GM11168 (cell line): ENCODE results near the gene NTM.

Source experiments
- in situ Hi-C: fragments of 300-500 bp; cut with MboI; formaldehyde crosslinking; loops from one replicate; pipeline ENCODE4 v1.12.0; 2022; ENCODE audit warnings: low sequenced_read_pairs; ENCODE audit not compliant: unreplicated experiment

NTM gene

GRCh38 chr11:131827430-131827829 is 457.0 kb downstream of the NTM start:
- in situ Hi-C loops = no loop called here

DNA sequence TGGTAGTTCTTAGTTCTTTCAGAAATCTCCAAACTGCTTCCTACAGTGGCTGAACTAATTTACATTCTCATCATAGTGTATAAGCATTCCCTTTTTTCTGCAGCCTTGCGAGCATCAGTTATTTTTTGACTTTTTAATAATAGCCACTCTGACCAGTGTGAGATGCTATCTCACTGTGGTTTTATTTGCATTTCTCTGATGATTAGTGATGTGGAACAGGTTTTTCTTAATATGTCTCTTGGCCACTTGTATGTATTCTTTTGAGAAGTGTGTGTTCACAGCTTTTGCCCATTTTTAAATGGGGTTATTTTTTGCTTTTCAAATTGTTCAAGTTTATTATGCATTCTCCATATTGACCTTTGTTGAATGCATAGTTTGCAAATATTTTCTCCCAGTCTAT is 459.3 kb downstream of the NTM start:
- in situ Hi-C loops = no loop called here

DNA sequence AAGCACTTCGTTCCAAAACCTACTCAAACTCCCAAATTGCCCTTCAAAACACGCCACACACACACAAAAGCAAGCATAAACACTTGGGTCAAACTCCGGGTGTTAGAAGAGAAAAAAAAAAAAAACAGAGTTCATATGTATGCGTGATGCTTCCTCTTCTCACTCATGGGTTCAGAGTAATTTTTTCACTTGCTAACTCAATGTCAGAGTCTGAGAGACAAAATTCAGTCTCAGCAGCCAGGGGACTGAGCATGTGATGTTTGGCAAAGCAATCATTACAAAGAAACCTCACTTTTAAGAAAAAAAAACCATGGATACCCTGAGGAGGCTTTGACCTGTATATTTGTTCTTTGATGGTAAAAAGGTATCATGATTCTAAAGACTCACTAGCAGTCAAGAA is 461.7 kb downstream of the NTM start:
- in situ Hi-C loops = no loop called here

DNA sequence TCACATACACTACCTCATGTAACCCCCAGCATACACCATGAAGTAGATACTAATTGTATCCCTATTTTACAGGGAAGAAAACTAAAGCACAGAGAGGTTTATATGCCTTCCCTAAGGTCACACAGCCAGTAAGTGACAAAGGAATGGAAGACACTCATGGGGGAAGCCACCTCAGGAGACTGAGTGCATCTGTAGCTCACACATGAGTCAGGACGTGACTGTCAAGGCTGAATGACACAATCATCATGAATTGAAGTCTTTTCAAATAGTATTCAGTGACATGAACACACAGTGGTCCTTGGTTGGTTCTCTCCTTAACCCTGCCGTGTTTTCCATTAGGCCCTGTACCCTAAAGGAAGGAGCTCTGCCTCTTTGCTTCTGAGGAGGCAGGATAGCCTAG is 463.0 kb downstream of the NTM start:
- in situ Hi-C loops = no loop called here

DNA sequence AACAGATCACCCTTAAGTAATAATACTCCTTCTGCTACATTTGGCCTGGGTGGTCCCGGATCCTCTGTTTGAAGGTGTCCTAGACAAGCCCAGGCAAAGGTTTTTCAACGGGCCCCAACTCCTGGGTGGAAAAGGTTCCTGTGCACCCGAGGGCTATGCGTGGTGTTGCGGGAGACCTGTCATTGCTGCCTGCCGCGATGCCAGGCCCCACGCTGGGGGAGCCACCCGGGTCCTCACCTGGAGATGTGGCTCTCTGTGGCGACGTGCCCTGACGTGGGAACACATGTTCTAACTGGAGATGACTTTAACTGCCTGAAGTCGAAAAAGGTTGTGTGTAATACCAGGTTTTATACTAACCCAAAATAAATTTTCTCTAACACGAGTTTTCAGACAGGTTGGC is 467.1 kb downstream of the NTM start:
- in situ Hi-C loops = no loop called here

GRCh38 chr11:131838016-131838415 is 467.6 kb downstream of the NTM start:
- in situ Hi-C loops = no loop called here

DNA sequence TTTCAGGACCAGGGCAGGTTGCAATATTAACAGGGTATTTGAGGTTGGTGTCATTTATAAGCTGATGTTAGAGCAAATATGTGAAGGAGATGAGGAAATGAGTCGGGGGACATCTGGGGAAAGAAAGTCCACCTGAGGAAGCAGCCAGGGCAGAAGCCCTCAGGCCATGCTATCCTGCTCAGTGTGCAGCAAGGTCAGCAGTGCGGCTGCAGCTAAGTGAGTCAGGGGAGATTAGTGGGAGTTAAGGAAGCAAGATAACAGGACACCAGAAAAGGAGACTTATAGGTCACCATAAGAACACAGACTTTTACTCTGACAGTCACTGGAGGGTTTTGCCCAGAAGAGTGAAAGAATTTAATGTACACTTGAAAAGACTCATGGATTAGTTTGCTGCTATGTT is 468.9 kb downstream of the NTM start:
- in situ Hi-C loops = no loop called here

- in situ Hi-C loops = no loop called here
These were observed 470.1 kb downstream of the NTM start for GRCh38 chr11:131840545-131840944.

GRCh38 chr11:131841028-131841427 is 470.6 kb downstream of the NTM start:
- in situ Hi-C loops = no loop called here

DNA sequence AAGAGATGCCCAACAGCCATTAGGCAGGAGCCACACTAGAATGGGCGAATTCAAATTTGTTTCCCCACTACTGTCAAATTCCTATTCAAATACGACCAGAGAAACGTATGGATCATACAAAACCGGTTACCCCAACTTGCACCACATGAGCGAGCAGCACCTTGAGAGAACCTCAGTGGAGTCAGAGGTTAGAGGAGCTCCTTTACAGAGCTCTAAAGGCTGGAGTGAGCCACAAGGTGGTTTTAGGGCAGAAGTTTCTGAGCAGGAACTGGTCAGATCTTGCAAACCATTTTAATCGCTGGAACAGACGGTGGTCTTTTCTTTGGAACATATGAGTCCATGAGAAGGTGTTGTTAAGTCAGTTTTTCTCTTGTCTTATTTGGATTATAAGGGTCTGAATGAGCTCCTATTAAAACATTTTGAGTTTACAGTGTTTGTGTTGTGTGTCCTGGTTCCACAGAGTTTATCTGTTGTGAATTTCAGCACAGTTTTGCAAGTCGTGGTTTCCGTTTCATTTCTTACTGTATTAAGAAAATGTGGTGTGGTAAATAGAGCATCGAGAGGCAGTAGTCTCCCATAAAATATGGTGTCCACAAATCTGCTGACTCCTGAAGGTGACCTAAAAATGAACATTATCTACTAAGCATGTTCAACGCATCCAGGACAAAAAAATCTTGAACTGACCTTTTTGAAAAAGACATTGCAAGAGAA is 471.7 kb downstream of the NTM start:
- in situ Hi-C loops = no loop called here

GRCh38 chr11:131845255-131845654 is 474.8 kb downstream of the NTM start:
- in situ Hi-C loops = no loop called here

DNA sequence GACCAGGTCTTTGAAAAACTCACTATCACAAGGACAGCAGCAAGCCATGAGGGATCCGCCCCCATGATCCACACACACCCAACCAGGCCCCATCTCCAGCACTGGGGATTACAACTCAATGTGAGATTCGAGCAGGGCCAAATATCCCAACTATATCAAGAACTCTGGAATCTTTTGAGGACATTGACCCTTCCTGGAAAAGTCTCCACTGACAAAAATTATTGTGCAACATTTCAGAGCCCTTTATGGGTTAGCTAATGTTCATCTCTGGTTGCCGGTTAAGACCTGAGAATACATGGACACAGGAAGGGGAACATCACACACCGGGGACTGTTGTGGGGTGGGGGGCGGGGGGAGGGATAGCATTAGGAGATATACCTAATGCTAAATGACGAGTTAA is 479.1 kb downstream of the NTM start:
- in situ Hi-C loops = no loop called here

DNA sequence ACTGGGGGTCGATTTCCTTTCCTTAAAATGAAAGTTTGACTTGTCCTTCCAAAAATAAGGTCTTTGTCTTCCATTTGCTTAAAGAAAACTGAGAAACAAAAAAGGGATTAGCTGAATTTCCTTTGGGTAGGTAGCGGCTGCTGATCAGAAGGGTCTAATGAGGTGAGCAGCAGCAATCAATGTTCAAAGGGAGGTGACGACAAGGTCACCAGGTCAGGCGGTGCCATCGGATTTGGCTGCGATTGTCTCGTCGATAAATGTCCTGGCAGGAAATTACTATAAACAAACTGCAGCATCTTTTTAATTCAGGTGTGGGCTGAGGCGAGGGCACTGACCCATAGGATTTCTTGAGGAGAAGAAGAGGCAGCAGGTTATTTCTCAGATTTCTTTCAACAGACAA is 480.1 kb downstream of the NTM start:
- in situ Hi-C loops = loop anchor here (25.0 kb wide), 1 partner anchor 187 kb away; no protein-coding TSS in a partner anchor

DNA sequence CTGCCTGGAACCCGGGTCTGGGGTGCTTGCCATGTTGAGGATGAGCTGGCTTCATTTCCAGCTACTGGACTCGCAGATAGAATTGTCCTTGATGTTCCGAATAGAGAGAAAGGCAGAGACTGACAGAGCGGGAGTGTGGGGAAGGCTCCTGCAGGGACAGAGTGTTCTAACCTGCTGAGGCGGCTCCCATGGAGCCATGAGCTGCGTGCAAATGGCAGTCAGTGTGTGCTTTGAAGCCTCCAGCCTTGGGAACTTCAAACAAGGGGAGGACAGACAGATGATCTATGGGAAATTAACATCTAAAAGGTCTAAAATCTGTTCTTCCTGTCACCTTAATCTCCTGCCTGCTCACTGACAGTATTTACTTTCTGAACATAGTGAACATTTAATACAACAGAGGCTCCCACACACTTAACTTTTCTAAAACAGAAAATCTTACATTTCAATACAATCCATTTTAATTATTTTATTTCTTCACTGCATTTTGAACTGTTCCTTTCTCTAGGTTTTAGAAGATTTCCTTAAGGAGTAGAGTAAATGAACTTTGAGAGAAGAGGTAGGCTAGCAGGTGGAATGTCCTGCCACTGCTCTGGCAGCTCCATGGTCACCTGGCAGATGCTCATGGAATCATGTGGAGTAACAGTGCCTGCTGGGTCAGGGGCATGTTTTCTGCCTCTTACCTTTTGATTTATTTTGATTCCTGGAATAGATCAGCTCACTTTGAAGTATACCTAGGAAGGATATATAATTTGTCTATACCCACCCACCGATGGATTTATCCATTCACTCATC is 481.7 kb downstream of the NTM start:
- in situ Hi-C loops = loop anchor here (25.0 kb wide), 1 partner anchor 185 kb away; no protein-coding TSS in a partner anchor

GRCh38 chr11:131852757-131853156 is 482.3 kb downstream of the NTM start:
- in situ Hi-C loops = loop anchor here (25.0 kb wide), 1 partner anchor 185 kb away; no protein-coding TSS in a partner anchor

- in situ Hi-C loops = loop anchor here (25.0 kb wide), 1 partner anchor 183 kb away; no protein-coding TSS in a partner anchor
These were observed 484.0 kb downstream of the NTM start for GRCh38 chr11:131854391-131854790.

DNA sequence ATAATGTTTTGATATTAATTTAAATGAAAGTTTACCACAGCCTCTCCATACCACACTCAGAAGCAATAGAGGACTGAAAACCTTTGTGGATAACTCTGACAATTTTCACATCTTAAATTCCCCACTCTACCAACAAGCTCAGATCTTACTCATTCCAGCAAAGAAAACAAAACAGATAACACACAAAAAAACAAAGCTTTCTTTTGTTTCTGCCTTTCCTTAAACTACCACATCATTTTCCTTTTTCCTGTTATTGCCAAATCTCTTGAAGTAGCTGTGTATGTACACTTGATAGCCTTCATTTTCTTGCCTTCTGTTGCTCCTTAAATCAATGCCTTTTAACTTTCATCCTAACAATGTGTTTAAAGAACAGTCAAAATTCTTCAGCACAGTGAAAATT is 484.9 kb downstream of the NTM start:
- in situ Hi-C loops = loop anchor here (25.0 kb wide), 1 partner anchor 182 kb away; no protein-coding TSS in a partner anchor

DNA sequence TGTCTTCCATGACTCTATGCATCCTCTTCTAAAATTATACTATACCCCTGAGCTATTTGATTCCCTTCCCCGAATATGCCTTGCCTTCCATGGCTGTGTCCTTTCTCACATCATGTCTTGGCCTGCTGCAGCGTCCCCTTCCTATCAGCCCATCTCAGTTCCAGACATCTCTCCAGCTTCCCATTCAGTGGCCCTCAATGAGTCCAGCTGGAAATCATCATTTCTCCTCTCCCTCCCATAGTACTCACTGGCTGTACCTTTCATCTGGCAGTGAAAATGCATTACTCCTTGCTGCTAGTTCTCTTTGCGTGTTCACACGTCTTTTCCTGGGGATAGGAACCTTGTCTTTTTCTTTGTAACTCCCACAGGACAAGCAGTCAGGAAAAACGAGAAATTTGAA is 486.8 kb downstream of the NTM start:
- in situ Hi-C loops = loop anchor here (25.0 kb wide), 1 partner anchor 180 kb away; no protein-coding TSS in a partner anchor

DNA sequence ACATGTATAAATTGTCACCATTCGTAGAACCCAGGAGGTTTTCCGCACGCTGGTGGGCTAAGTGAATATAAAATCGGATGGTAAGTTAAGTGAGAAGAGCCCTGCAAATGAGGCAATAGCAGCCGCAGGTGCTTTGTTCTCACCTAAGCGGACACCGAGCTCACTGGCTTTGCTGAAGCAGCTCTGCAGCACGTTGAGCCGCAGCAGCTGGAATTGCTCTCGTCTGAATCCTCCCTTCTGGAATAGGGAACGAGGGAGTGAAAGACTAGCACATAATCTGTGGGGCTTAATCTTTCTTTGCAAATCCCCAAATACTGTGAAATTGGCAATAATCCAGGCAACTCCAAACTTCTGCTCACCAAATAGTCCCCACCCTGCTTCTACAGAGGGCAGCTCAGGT is 488.1 kb downstream of the NTM start:
- in situ Hi-C loops = loop anchor here (25.0 kb wide), 1 partner anchor 179 kb away; no protein-coding TSS in a partner anchor

- in situ Hi-C loops = loop anchor here (25.0 kb wide), 1 partner anchor 178 kb away; no protein-coding TSS in a partner anchor
These were observed 489.3 kb downstream of the NTM start for GRCh38 chr11:131859538-131860210.

GRCh38 chr11:131864228-131864627 is 493.8 kb downstream of the NTM start:
- in situ Hi-C loops = loop anchor here (25.0 kb wide), 1 partner anchor 173 kb away; no protein-coding TSS in a partner anchor
